NCI-H187 treated with DMSO at 0.1 percent for 48 hours (cell line): ENCODE measurements around the gene CD38.
A peak's percentile ranks its signal among the peaks of the same experiment; 100 is the strongest.

Source experiments
- DNase-seq: peaks from one replicate; lab custom pipeline; 2025; lab: John Stamatoyannopoulos, UW

The CD38 gene

DNA sequence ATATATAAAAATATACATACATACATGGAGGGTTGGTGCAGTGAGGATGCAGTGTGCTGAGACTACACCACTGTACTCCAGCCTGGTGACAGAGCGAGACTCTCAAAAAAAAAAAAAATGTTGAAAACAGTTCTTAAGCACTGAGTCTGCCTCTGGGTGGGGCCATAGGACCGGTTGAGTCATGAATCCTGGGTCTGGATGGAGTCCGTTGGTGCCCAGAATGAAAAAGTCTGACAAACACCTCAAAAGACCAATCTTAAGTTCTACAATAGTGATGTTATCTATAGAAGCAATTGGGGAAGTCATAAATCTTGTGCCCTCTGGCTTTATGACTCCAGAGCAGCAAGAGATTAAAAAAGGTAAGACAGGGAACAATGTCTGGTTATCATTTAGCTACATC lies 90.0 kb downstream of the CD38 start:
- DNase-seq = no peak

DNA sequence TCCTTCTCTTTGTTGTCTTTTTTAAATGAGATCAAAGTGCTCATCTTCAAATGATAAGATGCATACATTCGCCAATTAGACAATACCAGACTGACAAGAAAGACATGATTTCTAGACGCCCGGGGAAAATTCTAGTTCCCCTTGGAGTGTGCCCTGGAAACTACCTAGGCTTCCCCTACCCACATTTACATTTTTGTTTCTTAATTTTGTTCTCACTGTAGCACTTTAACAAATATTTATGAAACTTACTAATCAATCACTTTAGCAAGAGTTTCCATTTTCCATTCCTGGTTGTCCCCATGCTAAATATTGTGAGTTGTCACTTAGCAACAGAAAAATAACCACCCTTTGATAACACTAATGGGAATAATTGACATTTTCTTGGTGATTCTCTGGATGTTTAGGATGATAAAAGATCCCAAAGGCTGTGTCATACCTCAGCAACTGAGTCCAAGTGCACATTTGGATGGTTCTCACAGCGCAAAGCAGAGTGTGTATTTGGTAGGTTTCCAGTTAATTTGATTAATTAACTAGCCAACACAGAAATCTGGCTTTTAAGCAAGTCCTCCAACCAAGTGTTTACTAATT lies 90.8 kb downstream of the CD38 start:
- DNase-seq = no peak

GRCh38 chr4:15870079-15870478 lies 92.0 kb downstream of the CD38 start:
- no peak for DNase-seq

DNA sequence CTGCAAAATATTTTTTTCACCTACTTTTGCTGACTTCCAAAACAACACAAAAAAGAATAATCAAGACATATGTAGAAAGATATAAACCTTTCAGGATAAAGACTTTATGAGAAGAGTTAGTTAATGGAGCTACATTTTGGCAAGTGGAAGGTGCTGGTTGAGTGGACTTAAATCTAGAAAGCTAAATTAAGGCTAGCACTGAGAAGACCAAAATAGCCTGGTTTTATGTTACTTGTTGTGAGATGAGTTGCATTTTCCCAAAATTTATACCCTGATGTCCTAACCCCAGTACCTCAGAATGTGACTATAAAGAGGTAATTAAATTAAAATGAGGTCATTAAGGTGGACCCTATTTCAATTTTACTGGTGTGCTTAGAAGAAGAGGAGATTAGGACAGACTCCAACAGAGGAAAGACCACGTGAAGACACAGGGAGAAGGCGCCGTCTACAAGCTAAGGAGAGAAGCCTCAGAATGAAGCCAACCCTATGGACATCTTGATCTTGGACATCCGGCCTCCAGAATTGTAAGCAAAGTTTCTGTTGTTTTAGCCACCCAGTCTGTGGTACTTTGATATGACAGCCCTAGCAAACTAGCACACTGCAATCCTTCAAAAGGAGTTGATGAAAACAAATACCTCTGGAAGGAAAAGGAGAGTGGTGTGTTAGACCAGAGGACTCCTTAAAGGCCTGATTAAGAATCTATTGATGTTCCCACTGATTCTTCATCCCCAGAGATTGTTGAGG lies 93.0 kb downstream of the CD38 start:
- DNase-seq = no peak

- DNase-seq = no peak
Measured at GRCh38 chr4:15873117-15873516, 95.0 kb downstream of the CD38 start.

DNA sequence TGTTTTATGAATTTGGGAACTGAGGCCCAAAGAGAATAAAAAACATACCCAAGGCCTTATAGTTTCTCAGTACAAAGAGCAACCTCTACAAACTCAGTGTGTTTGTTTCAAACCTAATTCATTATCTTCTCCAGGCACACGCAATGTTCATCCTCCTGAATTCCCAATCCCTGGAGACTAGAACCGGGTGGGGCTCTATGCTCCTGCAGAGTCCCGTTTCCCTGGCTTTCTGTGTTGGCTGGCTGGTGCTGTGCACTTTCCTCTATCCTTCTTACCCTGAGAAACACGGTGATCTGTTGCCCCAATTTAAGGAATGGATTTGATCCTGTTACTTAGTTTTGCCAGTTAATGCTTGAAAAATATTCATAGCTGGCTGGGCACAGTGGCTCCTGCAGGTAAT lies 96.5 kb downstream of the CD38 start:
- no peak for DNase-seq

DNA sequence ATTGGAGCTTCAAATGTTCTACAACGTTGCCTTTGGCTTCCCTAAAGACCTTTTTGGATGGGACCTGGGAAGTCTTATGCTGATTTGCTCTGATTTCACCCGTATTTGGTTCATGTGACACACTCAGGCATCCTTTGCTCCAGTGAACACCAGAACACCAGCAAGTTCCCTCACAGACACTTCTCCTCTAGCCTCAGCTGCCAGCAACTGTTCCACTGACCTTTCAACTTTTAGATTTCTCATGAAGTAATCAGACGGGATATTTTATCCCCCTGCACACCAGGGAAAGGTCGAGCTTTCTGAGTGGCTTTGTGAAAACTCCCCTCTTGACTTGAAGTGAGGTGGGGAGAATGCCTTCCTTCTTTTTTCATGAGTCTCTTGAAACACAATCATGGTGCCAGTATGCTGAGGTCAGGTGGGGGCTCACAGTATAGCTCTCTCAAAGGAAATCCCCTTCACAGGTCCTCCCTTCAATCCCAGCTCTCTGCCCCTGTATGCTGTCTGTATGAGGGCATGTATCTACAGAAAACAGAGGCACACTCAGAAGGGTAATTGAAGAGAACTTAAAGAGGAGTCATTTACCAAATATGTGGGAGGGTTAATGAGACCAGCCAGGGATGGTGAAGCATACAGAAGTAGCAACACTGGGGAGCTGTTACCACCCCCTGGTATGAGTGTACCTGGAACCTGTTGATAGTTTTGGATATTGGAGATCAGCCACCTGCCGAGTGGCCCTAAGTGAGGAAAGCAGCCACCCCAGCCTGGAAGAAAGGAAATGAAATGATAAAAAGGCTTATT lies 97.7 kb downstream of the CD38 start:
- DNase-seq = no peak

- DNase-seq = no peak
Measured at GRCh38 chr4:15878011-15878410, 99.9 kb downstream of the CD38 start.

DNA sequence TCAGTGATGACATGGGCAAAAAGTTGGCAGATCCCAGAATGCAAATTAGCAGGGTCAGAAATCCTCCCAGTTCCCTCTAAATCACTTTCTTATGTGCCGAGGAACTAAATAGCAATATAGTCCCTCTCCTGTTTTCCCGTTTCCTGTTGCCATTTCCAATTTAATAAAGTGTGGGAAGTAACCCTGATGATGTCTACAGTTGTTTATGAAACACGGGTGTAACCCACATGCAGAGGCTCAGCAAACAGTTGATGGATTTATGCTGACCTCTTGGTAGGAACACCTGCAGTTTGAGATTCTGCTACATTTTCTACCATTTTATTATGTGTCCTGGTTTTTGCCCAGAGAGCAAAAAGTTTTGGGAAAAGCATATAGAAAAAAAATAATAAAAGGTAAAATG lies 103.7 kb downstream of the CD38 start:
- DNase-seq = no peak

DNA sequence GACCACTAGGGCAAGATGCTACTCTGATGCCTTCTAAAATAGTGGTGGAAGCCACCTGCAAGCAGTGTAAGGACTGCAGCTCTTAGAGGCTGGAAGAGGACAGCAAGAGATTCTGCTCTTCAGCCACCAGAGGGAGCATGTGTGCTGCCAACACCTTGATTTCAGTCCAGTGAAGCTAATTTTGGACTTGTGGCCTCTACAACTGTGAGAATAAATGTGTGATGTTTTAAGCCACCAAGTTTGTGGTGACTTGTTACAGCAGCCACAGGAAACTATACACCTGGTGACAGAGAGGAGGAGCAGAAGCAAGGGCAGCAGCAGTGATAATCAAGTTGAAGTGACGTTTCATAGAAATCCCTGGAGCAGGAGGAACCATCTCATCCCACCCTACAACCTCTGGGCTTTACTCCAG lies 104.6 kb downstream of the CD38 start:
- DNase-seq = peak; percentile 57

- no peak for DNase-seq
Measured at GRCh38 chr4:15883610-15884243, 105.6 kb downstream of the CD38 start.

- no peak for DNase-seq
Measured at GRCh38 chr4:15884666-15885065, 106.5 kb downstream of the CD38 start.

DNA sequence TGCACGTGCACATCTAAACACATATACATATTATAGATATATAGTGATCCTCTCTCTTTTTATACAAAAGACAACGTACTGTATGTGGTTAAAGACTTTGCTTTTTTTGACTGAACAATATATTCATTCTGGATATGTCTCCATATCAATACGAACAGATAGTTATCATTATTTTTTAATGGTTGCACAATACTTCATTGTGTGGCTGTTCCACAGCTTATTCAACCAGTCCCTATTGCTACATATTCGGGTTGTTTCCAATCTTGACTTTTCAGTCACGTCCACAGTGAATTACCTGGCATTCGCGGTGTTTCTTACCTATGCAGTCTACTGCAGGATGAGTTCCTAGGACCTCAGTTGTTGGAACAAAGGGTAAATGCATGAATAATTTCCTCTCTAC lies 107.3 kb downstream of the CD38 start:
- no peak for DNase-seq

GRCh38 chr4:15888515-15888914 lies 110.4 kb downstream of the CD38 start:
- no peak for DNase-seq

- no peak for DNase-seq
Measured at GRCh38 chr4:15890246-15890829, 112.2 kb downstream of the CD38 start.

- no peak for DNase-seq
Measured at GRCh38 chr4:15891312-15891711, 113.2 kb downstream of the CD38 start.

DNA sequence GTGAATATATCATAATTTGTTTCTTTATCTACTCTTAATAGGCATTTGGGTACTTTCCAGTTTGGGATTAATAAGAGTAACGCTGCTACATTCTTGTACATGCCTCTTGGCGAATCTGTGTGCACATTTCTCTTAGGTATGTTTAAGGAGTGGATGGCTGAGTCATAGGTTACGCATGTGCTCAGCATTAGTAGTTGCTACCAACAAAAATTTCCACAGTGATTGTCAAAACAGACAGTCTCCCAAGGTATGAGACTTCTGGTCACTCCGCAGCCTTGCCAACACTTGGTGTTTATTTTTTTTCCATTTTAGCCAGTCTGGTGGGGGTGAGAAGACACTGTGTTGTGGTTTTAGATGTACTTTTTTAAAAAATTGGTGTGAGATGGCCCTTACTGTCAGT lies 115.8 kb downstream of the CD38 start:
- no peak for DNase-seq

- no peak for DNase-seq
Measured at GRCh38 chr4:15894393-15894792, 116.3 kb downstream of the CD38 start.

GRCh38 chr4:15894921-15895916 lies 117.1 kb downstream of the CD38 start:
- DNase-seq = no peak

GRCh38 chr4:15897577-15897976 lies 119.4 kb downstream of the CD38 start:
- DNase-seq = no peak

DNA sequence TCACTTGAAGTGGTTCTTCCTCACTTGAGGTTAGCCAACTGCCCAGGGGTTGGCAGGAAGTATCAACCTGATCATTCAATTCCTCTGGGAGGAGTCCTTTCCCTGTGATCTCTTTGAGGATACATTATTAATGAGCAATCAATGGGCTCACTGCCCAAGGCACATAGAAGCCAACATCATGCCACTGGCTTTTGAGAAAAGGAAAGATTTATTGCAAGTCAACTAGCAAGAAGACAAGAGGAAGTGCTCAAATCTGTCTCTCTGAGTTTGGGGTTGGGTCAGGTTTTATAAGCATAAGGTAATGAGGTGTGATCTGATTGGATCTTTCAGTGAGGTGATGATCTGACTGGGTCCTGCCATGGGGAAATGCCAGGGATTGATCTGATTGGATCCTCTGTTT lies 120.8 kb downstream of the CD38 start:
- no peak for DNase-seq
